NCI-H1092 treated with DMSO at 0.1 percent for 48 hours (cell line): ENCODE measurements around the gene SPHKAP.
A peak's percentile ranks its signal among the peaks of the same experiment; 100 is the strongest.
"Not testable (repeated sequence)": the region's sequence is repeated elsewhere in the genome, so short reads cannot be mapped to it uniquely, and the experiment has no call there.

Experiments
- DNase-seq: peaks from one replicate; lab custom pipeline; 2025; lab: John Stamatoyannopoulos, UW

The SPHKAP gene

GRCh38 chr2:228038967-228039366 is 142.5 kb downstream of the SPHKAP start:
- no peak for DNase-seq

GRCh38 chr2:228037915-228038314 is 143.6 kb downstream of the SPHKAP start:
- no peak for DNase-seq

- no peak for DNase-seq
These were observed 157.9 kb downstream of the SPHKAP start for GRCh38 chr2:228023619-228024018.

- DNase-seq: no peak
These were observed 163.2 kb downstream of the SPHKAP start for GRCh38 chr2:228018311-228018710.

- no peak for DNase-seq
These were observed 163.7 kb downstream of the SPHKAP start for GRCh38 chr2:228017784-228018183.

- DNase-seq: no peak
These were observed 165.1 kb downstream of the SPHKAP start for GRCh38 chr2:228016402-228016801.

GRCh38 chr2:228015741-228016140 is 165.7 kb downstream of the SPHKAP start:
- no peak for DNase-seq

- DNase-seq: no peak
These were observed 185.1 kb downstream of the SPHKAP start for GRCh38 chr2:227996366-227996765.

- no peak for DNase-seq
These were observed 190.6 kb downstream of the SPHKAP start for GRCh38 chr2:227990937-227991336.

GRCh38 chr2:227973241-227973640 is 208.2 kb downstream of the SPHKAP start:
- no peak for DNase-seq

- DNase-seq: no peak
These were observed 209.8 kb downstream of the SPHKAP start for GRCh38 chr2:227971619-227972230.

GRCh38 chr2:227960317-227960716 is 221.2 kb downstream of the SPHKAP start:
- no peak for DNase-seq

- no peak for DNase-seq
These were observed 238.5 kb downstream of the SPHKAP start for GRCh38 chr2:227942965-227943364.

GRCh38 chr2:227942021-227942420 is 239.5 kb downstream of the SPHKAP start:
- no peak for DNase-seq

- DNase-seq: peak; percentile 52
These were observed 242.0 kb downstream of the SPHKAP start for GRCh38 chr2:227939271-227940027.

- not testable (repeated sequence) for DNase-seq
These were observed 245.2 kb downstream of the SPHKAP start for GRCh38 chr2:227936249-227936648.

GRCh38 chr2:227933884-227934283 is 247.6 kb downstream of the SPHKAP start:
- peak; percentile 0 for DNase-seq

GRCh38 chr2:227932403-227932802 is 249.1 kb downstream of the SPHKAP start:
- no peak for DNase-seq

- DNase-seq: no peak
These were observed 249.5 kb downstream of the SPHKAP start for GRCh38 chr2:227932001-227932400.
